ENCODE measurements around the gene FAM161A. TPM values are rescaled to one million over a fixed set of nuclear protein-coding genes. Genes with fewer than 3 reads are reported as not detected.

The FAM161A gene, protein sequence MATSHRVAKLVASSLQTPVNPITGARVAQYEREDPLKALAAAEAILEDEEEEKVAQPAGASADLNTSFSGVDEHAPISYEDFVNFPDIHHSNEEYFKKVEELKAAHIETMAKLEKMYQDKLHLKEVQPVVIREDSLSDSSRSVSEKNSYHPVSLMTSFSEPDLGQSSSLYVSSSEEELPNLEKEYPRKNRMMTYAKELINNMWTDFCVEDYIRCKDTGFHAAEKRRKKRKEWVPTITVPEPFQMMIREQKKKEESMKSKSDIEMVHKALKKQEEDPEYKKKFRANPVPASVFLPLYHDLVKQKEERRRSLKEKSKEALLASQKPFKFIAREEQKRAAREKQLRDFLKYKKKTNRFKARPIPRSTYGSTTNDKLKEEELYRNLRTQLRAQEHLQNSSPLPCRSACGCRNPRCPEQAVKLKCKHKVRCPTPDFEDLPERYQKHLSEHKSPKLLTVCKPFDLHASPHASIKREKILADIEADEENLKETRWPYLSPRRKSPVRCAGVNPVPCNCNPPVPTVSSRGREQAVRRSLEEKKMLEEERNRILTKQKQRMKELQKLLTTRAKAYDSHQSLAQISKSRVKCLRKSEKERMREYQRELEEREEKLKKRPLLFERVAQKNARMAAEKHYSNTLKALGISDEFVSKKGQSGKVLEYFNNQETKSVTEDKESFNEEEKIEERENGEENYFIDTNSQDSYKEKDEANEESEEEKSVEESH
- total RNA-seq (2021; fragmentation: NEBNext Ultra II Directional; extraction: Animal tissue kit (Norgen Biotek cat#: 25700)): 1 to 10 TPM; 1.2 to 2.2 (median 1.7) TPM
- long read RNA-seq, partial matches to known transcripts: 3 of 3 reads
- long read RNA-seq, other reads (novel, unspliced or antisense): 0 of 3 reads

DNA sequence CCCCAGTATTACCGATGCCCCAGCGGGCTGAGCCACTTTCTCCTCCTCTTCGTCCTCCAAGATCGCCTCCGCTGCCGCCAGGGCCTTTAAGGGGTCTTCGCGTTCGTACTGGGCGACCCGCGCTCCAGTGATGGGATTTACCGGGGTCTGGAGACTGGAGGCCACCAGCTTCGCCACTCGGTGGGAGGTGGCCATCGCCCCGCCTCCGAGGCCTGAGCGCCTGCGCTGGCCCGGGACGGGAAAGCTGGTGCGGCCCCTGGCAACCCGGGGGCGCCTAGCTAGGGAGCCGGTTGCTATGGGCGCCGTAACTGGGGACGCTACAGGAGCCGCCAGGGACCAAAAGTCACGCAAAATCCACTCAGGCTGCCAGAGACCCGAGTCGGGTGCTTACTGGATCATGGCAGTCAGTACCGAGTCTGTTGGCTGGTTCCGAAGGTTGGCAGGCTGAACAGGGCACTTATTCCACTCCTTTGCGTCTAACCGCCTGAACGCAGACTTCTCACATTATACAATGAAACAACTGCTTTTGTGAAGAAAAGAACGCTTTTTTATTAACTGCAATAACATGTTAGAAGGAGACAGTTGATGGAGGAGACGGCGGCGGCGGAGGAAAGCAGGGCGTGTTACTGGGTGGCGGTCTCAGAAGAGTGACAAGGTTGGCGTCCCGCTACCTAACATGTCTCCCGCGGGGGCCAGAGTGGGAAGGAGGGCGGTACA, at the start of gene FAM161A:
Gene FAM161A (minus strand): TSS at position 214 of the 717 bp plus-strand sequence. CDS start 19 bp downstream, at position 195.
- Mint-ChIP-seq H3K4me1 (ENCODE audit: low read depth) (peaks cover 25% of the 10 kb centered on the region), H3K4me3 (peak within 1 kb of the TSS; percentile 95), H3K27ac (peak within 1 kb of the TSS; percentile 95), H3K36me3 (ENCODE audit: low read depth) (peaks cover 4% of the 10 kb centered on the region; the same call in 1 of the 2 replicates), H3K27me3 (ENCODE audit: insufficient read depth) (peaks cover 8% of the 10 kb centered on the region), H3K9me3 (no peaks in the 10 kb centered on the region)
- DNase-seq: peak; percentile 54
- TF ChIP-seq, protein P1, sequence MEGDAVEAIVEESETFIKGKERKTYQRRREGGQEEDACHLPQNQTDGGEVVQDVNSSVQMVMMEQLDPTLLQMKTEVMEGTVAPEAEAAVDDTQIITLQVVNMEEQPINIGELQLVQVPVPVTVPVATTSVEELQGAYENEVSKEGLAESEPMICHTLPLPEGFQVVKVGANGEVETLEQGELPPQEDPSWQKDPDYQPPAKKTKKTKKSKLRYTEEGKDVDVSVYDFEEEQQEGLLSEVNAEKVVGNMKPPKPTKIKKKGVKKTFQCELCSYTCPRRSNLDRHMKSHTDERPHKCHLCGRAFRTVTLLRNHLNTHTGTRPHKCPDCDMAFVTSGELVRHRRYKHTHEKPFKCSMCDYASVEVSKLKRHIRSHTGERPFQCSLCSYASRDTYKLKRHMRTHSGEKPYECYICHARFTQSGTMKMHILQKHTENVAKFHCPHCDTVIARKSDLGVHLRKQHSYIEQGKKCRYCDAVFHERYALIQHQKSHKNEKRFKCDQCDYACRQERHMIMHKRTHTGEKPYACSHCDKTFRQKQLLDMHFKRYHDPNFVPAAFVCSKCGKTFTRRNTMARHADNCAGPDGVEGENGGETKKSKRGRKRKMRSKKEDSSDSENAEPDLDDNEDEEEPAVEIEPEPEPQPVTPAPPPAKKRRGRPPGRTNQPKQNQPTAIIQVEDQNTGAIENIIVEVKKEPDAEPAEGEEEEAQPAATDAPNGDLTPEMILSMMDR (IDR thresholded peaks at IDR 0.05): no peak

DNA sequence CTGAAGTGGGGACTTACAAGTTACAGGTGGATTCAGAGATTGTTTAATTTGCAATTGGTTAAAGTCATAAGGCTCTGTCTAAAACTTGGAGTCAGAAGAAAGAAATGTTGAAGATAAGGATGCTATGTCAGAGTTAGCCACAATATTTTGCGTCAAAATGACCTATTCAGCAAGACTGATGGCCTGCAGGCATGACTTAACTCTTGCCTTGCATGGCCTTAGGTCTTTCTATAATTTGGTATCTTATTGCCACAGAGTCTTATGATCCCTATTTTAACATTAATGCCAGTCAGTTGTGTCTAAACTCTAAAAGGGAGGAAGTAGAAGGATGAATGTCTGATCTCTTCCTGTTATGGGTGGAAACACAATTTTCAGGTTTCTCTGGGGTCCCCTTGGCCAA, 46.4 kb upstream of the FAM161A start:
- Mint-ChIP-seq H3K27ac (no peak overlapping the region), H3K9me3 (no peaks in the 10 kb centered on the region), H3K27me3 (ENCODE audit: insufficient read depth) (peaks cover 2% of the 10 kb centered on the region), H3K4me1 (ENCODE audit: low read depth) (peaks cover 8% of the 10 kb centered on the region; the same call in 1 of the 2 replicates), H3K36me3 (ENCODE audit: low read depth) (no peaks in the 10 kb centered on the region), H3K4me3 (no peak overlapping the region)
- DNase-seq: no peak
- TF ChIP-seq, protein P1 (IDR thresholded peaks at IDR 0.05): no peak

DNA sequence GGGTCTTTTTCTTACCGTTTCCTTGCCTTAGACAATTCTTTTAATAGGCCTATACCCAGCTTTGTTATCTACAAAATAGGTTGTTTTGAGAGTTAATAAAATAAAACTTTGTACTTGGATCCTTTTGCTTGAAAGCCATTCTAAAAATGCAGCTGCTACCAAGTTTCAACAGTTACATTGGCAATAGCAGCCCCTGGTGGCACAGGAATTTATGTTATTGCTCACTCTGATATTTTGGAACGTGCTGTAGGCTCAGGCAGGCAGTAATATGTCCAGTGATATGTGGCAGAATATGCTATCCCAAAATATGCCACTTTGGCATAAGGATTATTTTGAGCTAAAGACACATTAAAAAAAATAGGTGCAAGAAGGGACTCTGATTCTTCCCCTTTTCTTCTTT, 45.0 kb upstream of the FAM161A start:
- no peaks in the 10 kb centered on the region for H3K4me1 Mint-ChIP-seq (ENCODE audit: low read depth)
- no peak overlapping the region for H3K27ac Mint-ChIP-seq
- H3K27me3 Mint-ChIP-seq (ENCODE audit: insufficient read depth): peaks cover 2% of the 10 kb centered on the region
- DNase-seq: no peak
- no peaks in the 10 kb centered on the region for H3K36me3 Mint-ChIP-seq (ENCODE audit: low read depth)
- no peak overlapping the region for H3K4me3 Mint-ChIP-seq
- no peaks in the 10 kb centered on the region for H3K9me3 Mint-ChIP-seq
- TF ChIP-seq, protein P1 (IDR thresholded peaks at IDR 0.05): peak; percentile 70

DNA sequence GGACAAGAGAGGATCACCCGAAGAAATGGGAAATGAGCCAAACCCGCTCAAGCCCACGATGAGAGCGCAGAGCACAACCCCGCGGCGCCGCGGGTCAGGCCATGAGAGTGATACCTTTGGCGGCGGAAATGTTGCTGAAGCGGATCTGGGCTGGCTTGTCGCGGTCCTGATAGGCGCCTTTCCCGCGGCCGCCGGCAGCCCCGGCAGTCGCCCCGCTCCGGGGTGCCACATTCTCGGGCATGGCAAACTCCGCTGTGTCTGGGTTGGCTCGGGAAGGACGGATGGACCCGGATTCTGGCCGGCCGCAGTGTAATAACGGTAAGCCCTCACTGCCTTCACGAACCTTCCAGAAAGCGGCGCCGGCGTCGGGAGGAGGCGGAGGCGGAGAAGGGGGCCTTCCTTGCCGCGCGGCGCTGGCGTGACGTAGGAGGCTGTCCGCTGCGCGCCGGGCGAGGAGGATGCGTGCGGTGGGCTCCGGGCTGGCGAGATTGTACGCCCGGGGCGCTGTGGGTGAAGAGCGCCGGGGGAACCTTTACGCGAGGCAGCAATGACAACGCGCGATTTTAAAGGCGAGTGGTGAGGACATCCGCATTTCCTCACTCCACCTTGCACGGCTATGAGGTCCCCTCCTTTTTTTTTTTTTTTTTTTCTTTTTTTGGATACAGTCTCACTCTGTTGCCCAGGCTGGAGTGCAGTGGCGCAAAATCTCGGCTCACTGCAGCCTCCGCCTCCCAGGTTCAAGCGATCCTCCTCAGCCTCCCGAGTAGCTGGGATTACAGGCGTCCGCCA, 34.6 kb upstream of the FAM161A start, which contains the start of gene CCT4:
Gene CCT4 (minus strand): TSS at position 390 of the 789 bp plus-strand sequence. CDS start 149 bp downstream, at position 241.
- Mint-ChIP-seq H3K4me1 (ENCODE audit: low read depth) (peaks cover 18% of the 10 kb centered on the region), H3K27me3 (ENCODE audit: insufficient read depth) (no peaks in the 10 kb centered on the region; the same call in 1 of the 2 replicates), H3K9me3 (no peaks in the 10 kb centered on the region), H3K27ac (peak within 1 kb of the TSS; percentile 99), H3K4me3 (peak within 1 kb of the TSS; percentile 98), H3K36me3 (ENCODE audit: low read depth) (peaks cover 24% of the 10 kb centered on the region)
- DNase-seq: peak; percentile 62
- TF ChIP-seq, protein P1 (IDR thresholded peaks at IDR 0.05): no peak
